ENCODE results near the gene SLC6A1.

GRCh38 chr3:11050666-11051323, 58.2 kb downstream of the SLC6A1 start:
- TF ChIP-seq MAX (IDR thresholded peaks at IDR 0.05) (no peak), CTCF (IDR thresholded peaks at IDR 0.05; ENCODE audit: low read depth, low read length, missing input control) (no peak), EGR1 (IDR thresholded peaks at IDR 0.05; ENCODE audit: low read depth in 2 of 2) (no peak), RXRA (IDR thresholded peaks at IDR 0.05) (no peak)

All from liver (tissue), 3 donors.